H9 (cell line): ENCODE measurements around the gene POLN. TPM values are rescaled to one million over a fixed set of nuclear protein-coding genes. Genes with fewer than 3 reads are reported as not detected.

Source experiments
- DNase-seq: peaks from one replicate; pipeline ENCODE4 v3.0.0-alpha.2; 2017
- H2AFZ ChIP-seq: one replicate; pipeline ENCODE4 v1.6.1; 2013; ENCODE audit warnings: mild to moderate bottlenecking, low read length, control low read depth, moderate library complexity
- H2AK5ac ChIP-seq: 2 replicates; pipeline ENCODE4 v1.6.1; 2013; ENCODE audit warnings: low read length, control low read depth, mixed read lengths; ENCODE audit not compliant: insufficient read length
- H2BK120ac ChIP-seq: one replicate; pipeline ENCODE4 v1.6.1; 2013; ENCODE audit warnings: low read depth, mild to moderate bottlenecking, low read length, control low read depth, inconsistent platforms; ENCODE audit not compliant: poor library complexity, severe bottlenecking
- H2BK12ac ChIP-seq: 2 replicates; pipeline ENCODE4 v1.6.1; 2013; ENCODE audit warnings: low read length, control low read depth, mixed read lengths, low read depth; ENCODE audit not compliant: insufficient read length
- H2BK15ac ChIP-seq: 2 replicates; pipeline ENCODE4 v1.6.1; 2013; ENCODE audit warnings: low read depth, low read length, control low read depth
- H2BK20ac ChIP-seq: one replicate; pipeline ENCODE4 v1.6.1; 2013; ENCODE audit warnings: low read depth, mild to moderate bottlenecking, low read length, control low read depth, inconsistent platforms; ENCODE audit not compliant: poor library complexity, severe bottlenecking
- H2BK5ac ChIP-seq: 2 replicates; pipeline ENCODE4 v1.6.1; 2013; ENCODE audit warnings: low read length, control low read depth, mixed read lengths; ENCODE audit not compliant: insufficient read length
- H3K14ac ChIP-seq: 2 replicates; pipeline ENCODE4 v1.6.1; 2013; ENCODE audit warnings: low read length, control low read depth; ENCODE audit not compliant: insufficient read depth
- H3K18ac ChIP-seq: 2 replicates; pipeline ENCODE4 v1.6.1; 2013; ENCODE audit warnings: low read depth, mild to moderate bottlenecking, mixed read lengths, low read length, control low read depth; ENCODE audit not compliant: insufficient read length
- H3K23ac ChIP-seq: 2 replicates; pipeline ENCODE4 v1.6.1; 2013; ENCODE audit warnings: low read length, control low read depth, mixed read lengths, low read depth; ENCODE audit not compliant: insufficient read length
- H3K23me2 ChIP-seq: 2 replicates; pipeline ENCODE4 v1.6.1; 2013; ENCODE audit warnings: low read depth, mild to moderate bottlenecking, mixed read lengths, low read length, control low read depth; ENCODE audit not compliant: insufficient read length, poor library complexity, severe bottlenecking
- H3K27ac ChIP-seq: 2 replicates; pipeline ENCODE4 v1.5.1; 2013; ENCODE audit warnings: low read length, control low read depth, mixed read lengths, low read depth; ENCODE audit not compliant: insufficient read length
- H3K27me3 ChIP-seq: 2 replicates; pipeline ENCODE4 v1.6.1; 2013; ENCODE audit warnings: low read length, control low read depth, inconsistent platforms; ENCODE audit not compliant: insufficient read depth
- H3K4ac ChIP-seq: 2 replicates; pipeline ENCODE4 v1.6.1; 2013; ENCODE audit warnings: low read depth, mild to moderate bottlenecking, control low read depth, inconsistent platforms, low read length, moderate library complexity
- H3K4me1 ChIP-seq: 2 replicates; pipeline ENCODE4 v1.6.1; 2013; ENCODE audit warnings: low read length, control low read depth, inconsistent platforms; ENCODE audit not compliant: insufficient read depth
- H3K4me2 ChIP-seq: 2 replicates; pipeline ENCODE4 v1.6.1; 2013; ENCODE audit warnings: low read length, control low read depth, mixed read lengths; ENCODE audit not compliant: insufficient read length, insufficient read depth
- H3K56ac ChIP-seq: 2 replicates; pipeline ENCODE4 v1.6.1; 2013; ENCODE audit warnings: low read depth, mild to moderate bottlenecking, mixed read lengths, low read length, control low read depth; ENCODE audit not compliant: insufficient read length
- H3K79me1 ChIP-seq: 2 replicates; pipeline ENCODE4 v1.6.1; 2013; ENCODE audit warnings: low read depth, mild to moderate bottlenecking, moderate library complexity, low read length, control low read depth, inconsistent platforms; ENCODE audit not compliant: insufficient read depth, poor library complexity, severe bottlenecking
- H3K79me2 ChIP-seq: 2 replicates; pipeline ENCODE4 v1.6.1; 2013; ENCODE audit warnings: low read length, control low read depth, inconsistent platforms; ENCODE audit not compliant: insufficient read depth
- H3K9ac ChIP-seq: 2 replicates; pipeline ENCODE4 v1.6.1; 2013; ENCODE audit warnings: low read length, control low read depth, mixed read lengths; ENCODE audit not compliant: insufficient read length; ENCODE audit errors: extremely low read depth
- H3K9me3 ChIP-seq: one replicate; pipeline ENCODE4 v1.6.1; 2013; ENCODE audit warnings: low read depth, low read length, inconsistent platforms; ENCODE audit not compliant: control insufficient read depth
- H3T11ph ChIP-seq: one replicate; pipeline ENCODE4 v1.6.1; 2013; ENCODE audit warnings: mild to moderate bottlenecking, low read length, control low read depth, inconsistent platforms
- H4K20me1 ChIP-seq: one replicate; pipeline ENCODE4 v1.6.1; 2013; ENCODE audit not compliant: control insufficient read depth, insufficient read length, insufficient read depth
- H4K5ac ChIP-seq: 2 replicates; pipeline ENCODE4 v1.6.1; 2013; ENCODE audit warnings: low read depth, mild to moderate bottlenecking, mixed read lengths, low read length, control low read depth; ENCODE audit not compliant: insufficient read length
- H4K8ac ChIP-seq: replicated peaks from 2 replicates; pipeline ENCODE4 v1.6.1; 2013; ENCODE audit warnings: low read length, control low read depth, mixed read lengths, low read depth; ENCODE audit not compliant: insufficient read length
- H4K91ac ChIP-seq: 2 replicates; pipeline ENCODE4 v1.6.1; 2013; ENCODE audit warnings: low read depth, mild to moderate bottlenecking, moderate library complexity, mixed read lengths, low read length, control low read depth; ENCODE audit not compliant: insufficient read length
- H3K27ac Mint-ChIP-seq, 3 experiments: 2 replicates in 2 of 3; 3 replicates in 1 of 3; pipeline ENCODE4 v1.8.0; 2020 to 2021; ENCODE audit warnings: mixed read lengths in 3 of 3, mild to moderate bottlenecking in 1 of 3, moderate library complexity in 1 of 3
- H3K27me3 Mint-ChIP-seq: 2 replicates; pipeline ENCODE4 v1.8.0; 2021; ENCODE audit warnings: low read depth, mild to moderate bottlenecking, moderate library complexity, mixed read lengths
- H3K36me3 Mint-ChIP-seq, 3 experiments: 2 replicates in 2 of 3; 3 replicates in 1 of 3; pipeline ENCODE4 v1.8.0; 2020 to 2021; ENCODE audit warnings: low read depth in 3 of 3, mixed read lengths in 3 of 3; ENCODE audit not compliant: insufficient read depth in 1 of 3
- H3K4me1 Mint-ChIP-seq, 2 experiments: 2 replicates each; pipeline ENCODE4 v1.8.0; 2020; ENCODE audit warnings: mixed read lengths in 2 of 2
- H3K4me3 Mint-ChIP-seq, 2 experiments: 2 replicates in 1 of 2; 3 replicates in 1 of 2; pipeline ENCODE4 v1.8.0; 2020 to 2021; ENCODE audit warnings: mild to moderate bottlenecking in 2 of 2, mixed read lengths in 2 of 2, moderate library complexity in 1 of 2
- H3K9me3 Mint-ChIP-seq, 2 experiments: 2 replicates in 1 of 2; 3 replicates in 1 of 2; pipeline ENCODE4 v1.8.0; 2020; ENCODE audit warnings: mild to moderate bottlenecking in 2 of 2, mixed read lengths in 2 of 2, moderate library complexity in 1 of 2
- CTCF ChIP-seq: fragments of 200-600 bp; sonication (generic); conservative IDR thresholded peaks from 3 replicates; pipeline ENCODE4 v1.8.0; 2021; ENCODE audit warnings: antibody characterized with exemption, mild to moderate bottlenecking
- WGBS: extraction: QIAGEN DNeasy Blood & Tissue Kit; methylation state at CpG from one replicate; pipeline ENCODE4 v1.1.7; 2013; ENCODE audit warnings: missing lambda C conversion rate, low lambda C conversion rate, mixed read lengths; ENCODE audit not compliant: insufficient read length; ENCODE audit errors: extremely low coverage; 5-methylcytosine and 5-hydroxymethylcytosine counted together
- total RNA-seq: library from RNA; stranded (reverse); gene quantifications from 2 replicates; pipeline ENCODE4 v1.2.1, GENCODE V29; 2021

POLN gene
- total RNA-seq, 1 experiment from 2014 or later, result 0.74 TPM

DNA sequence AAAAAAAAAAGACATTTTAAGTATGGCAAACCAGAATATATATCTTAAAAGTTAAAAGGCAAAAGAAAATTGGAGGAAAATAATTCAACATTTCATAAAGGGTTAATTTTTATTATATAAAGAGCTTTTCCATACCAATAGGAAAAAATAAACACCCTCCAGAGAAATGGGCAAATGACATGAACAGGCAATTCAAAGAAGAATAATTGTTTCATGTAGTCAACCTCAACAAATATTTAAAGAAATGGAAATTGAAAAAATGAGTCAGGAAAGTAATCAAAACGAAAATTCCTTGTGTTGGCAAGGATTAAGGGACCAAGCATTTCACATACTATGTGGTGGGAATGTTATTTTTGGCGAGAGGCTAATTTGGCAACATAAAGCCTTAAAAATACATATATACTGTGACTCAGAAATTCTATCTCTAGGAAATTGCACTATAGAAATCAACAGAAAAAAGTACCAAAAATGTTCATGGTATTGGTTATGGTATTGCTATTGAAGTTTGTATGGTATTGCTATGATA is 87.6 kb downstream of the POLN start:
- Histone ChIP-seq H4K20me1 (no peaks in the 10 kb centered on the region), H3K14ac (no peak overlapping the region), H4K8ac (no peak overlapping the region), H3K23me2 (no peaks in the 10 kb centered on the region), H2BK15ac (no peak overlapping the region), H3K4me2 (no peak overlapping the region), H3K18ac (no peak overlapping the region), H4K5ac (no peak overlapping the region), H2BK120ac (no peak overlapping the region), H2AK5ac (no peak overlapping the region), H3K79me1 (no peaks in the 10 kb centered on the region), H2BK12ac (no peak overlapping the region), H3K4me1 (no peaks in the 10 kb centered on the region), H3K79me2 (no peaks in the 10 kb centered on the region), H3K27me3 (no peaks in the 10 kb centered on the region), H3K56ac (no peak overlapping the region), H2BK20ac (no peak overlapping the region), H3K9ac (no peak overlapping the region), H3K4ac (no peak overlapping the region), H4K91ac (no peak overlapping the region), H2BK5ac (no peak overlapping the region), H2AFZ (no peak overlapping the region), H3K27ac (no peak overlapping the region), H3T11ph (no peak overlapping the region), H3K23ac (no peak overlapping the region), H3K9me3 (no peaks in the 10 kb centered on the region)
- Mint-ChIP-seq H3K27ac (no peak overlapping the region), H3K9me3 (peaks cover 9 to 11% of the 10 kb centered on the region in 2 experiments; a peak in 4 of 5 replicates), H3K27me3 (peaks cover 12% of the 10 kb centered on the region), H3K36me3 (no peaks in the 10 kb centered on the region), H3K4me1 (no peaks in the 10 kb centered on the region), H3K4me3 (no peak overlapping the region)
- TF ChIP-seq CTCF, result no peak
- no CpG with 5 or more reads among the region's 2 CpGs for WGBS
- no peak for DNase-seq
